ENCODE results near the gene ARHGEF33.

Gene ARHGEF33

GRCh38 chr2:38889575-38889974 is at the start of gene ARHGEF33:
TSS of gene ARHGEF33 (plus strand) at chr2:38889875. CDS start at chr2:38919448, 29,573 bp downstream.
- H3K27ac ChIP-seq (ENCODE audit: low read depth, low read length): no peak within 1 kb of the TSS
- no peak within 1 kb of the TSS for H3K9ac ChIP-seq (ENCODE audit: low read length)
- no peak within 1 kb of the TSS for H3K4me3 ChIP-seq (ENCODE audit: low read length)
- no peaks in the 10 kb centered on the region for H3K4me1 ChIP-seq (ENCODE audit: control insufficient read depth, insufficient read depth, low read length)
- H3K36me3 ChIP-seq (ENCODE audit: control insufficient read depth, insufficient read depth, low read length): no peaks in the 10 kb centered on the region
- H3K27me3 ChIP-seq (ENCODE audit: control insufficient read depth, insufficient read depth, low read length): no peaks in the 10 kb centered on the region

DNA sequence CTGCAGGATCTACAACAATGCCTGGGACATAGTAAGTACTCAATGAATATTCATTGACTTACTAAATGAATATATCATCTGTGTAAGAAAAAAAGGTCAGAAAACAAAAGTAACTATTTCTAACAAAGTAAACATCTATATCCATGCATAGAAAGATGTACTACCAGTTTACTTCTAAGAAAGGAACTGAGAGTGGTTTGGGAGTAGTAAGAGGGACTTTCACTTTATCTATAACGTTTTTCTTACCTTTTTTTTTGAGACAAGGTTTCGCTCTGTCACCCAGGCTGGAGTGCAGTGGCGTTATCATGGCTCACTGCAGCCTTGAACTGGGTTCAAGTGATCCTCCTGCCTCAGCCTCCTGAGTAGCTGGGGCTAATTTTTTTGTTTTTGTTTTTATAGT is 39.6 kb upstream of the ARHGEF33 start:
- Histone ChIP-seq H3K36me3 (ENCODE audit: control insufficient read depth, insufficient read depth, low read length) (peaks cover 6% of the 10 kb centered on the region), H3K27me3 (ENCODE audit: control insufficient read depth, insufficient read depth, low read length) (no peaks in the 10 kb centered on the region), H3K4me3 (ENCODE audit: low read length) (no peak overlapping the region), H3K4me1 (ENCODE audit: control insufficient read depth, insufficient read depth, low read length) (no peaks in the 10 kb centered on the region), H3K9ac (ENCODE audit: low read length) (no peak overlapping the region), H3K27ac (ENCODE audit: low read depth, low read length) (no peak overlapping the region)

DNA sequence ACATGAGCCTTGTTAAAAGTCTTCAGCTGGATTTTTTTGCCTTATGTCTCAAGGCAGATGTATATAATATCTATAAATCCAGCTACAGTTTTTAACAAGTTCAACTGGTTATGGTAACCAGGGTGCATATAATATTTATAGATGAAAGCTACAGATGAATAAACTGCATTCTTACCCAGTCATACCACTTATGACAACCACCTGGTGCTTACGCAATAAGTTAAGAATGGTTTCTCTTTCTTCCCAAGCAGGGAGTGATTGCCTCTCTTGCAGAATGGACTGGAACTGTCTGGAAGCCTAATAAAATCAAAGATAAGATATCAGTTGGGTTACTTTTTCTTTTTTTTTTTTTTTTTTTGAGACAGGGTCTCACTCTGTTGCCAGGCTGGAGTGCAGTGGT is 33.5 kb upstream of the ARHGEF33 start:
- Histone ChIP-seq H3K36me3 (ENCODE audit: control insufficient read depth, insufficient read depth, low read length) (peaks cover 8% of the 10 kb centered on the region), H3K27ac (ENCODE audit: low read depth, low read length) (no peak overlapping the region), H3K4me3 (ENCODE audit: low read length) (no peak overlapping the region)

GRCh38 chr2:38862476-38862875 is 27.2 kb upstream of the ARHGEF33 start:
- H3K27me3 ChIP-seq (ENCODE audit: control insufficient read depth, insufficient read depth, low read length): no peaks in the 10 kb centered on the region

More for the DNA sequence above, 33.5 kb upstream of the ARHGEF33 start:
- no peaks in the 10 kb centered on the region for H3K27me3 ChIP-seq (ENCODE audit: control insufficient read depth, insufficient read depth, low read length)
- no peak overlapping the region for H3K9ac ChIP-seq (ENCODE audit: low read length)
- H3K4me1 ChIP-seq (ENCODE audit: control insufficient read depth, insufficient read depth, low read length): no peaks in the 10 kb centered on the region

DNA sequence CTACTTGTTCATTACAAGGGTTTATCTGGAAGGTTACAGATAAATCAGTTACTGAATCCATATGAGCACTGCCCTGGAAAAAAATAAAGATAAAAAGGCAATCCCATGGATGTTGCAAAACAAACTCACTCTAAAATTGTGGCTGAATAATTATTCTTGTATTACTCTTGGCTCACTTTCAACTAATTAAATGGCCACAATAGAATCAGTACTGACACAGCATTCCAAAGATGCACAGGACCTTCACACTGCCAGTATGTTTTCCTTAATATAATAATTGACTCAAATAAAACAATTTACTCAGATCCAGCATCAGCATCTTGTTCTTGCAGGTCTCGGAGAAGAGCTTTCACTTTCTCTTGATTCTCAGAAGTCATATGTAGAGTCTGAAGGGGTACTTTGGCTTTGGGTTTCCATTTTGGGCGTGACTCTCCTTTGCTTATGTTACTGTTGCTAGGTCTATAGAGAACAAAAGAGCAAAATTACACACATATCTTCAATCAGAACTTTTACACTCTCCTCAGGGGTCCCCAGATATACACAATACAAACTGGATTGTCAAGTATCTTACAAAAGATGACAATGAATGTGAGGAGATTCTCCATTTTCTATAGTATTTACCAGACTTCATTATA is 26.5 kb upstream of the ARHGEF33 start:
- Histone ChIP-seq H3K27me3 (ENCODE audit: control insufficient read depth, insufficient read depth, low read length) (no peaks in the 10 kb centered on the region), H3K9ac (ENCODE audit: low read length) (no peak overlapping the region), H3K4me3 (ENCODE audit: low read length) (no peak overlapping the region), H3K36me3 (ENCODE audit: control insufficient read depth, insufficient read depth, low read length) (peaks cover 12% of the 10 kb centered on the region), H3K27ac (ENCODE audit: low read depth, low read length) (no peak overlapping the region), H3K4me1 (ENCODE audit: control insufficient read depth, insufficient read depth, low read length) (no peaks in the 10 kb centered on the region)

More at GRCh38 chr2:38862476-38862875, 27.2 kb upstream of the ARHGEF33 start:
- no peak overlapping the region for H3K27ac ChIP-seq (ENCODE audit: low read depth, low read length)
- H3K9ac ChIP-seq (ENCODE audit: low read length): no peak overlapping the region
- H3K4me1 ChIP-seq (ENCODE audit: control insufficient read depth, insufficient read depth, low read length): no peaks in the 10 kb centered on the region
- peaks cover 12% of the 10 kb centered on the region for H3K36me3 ChIP-seq (ENCODE audit: control insufficient read depth, insufficient read depth, low read length)
- no peak overlapping the region for H3K4me3 ChIP-seq (ENCODE audit: low read length)

- H3K4me3 ChIP-seq (ENCODE audit: low read length): no peak overlapping the region
- H3K4me1 ChIP-seq (ENCODE audit: control insufficient read depth, insufficient read depth, low read length): no peaks in the 10 kb centered on the region
- H3K27me3 ChIP-seq (ENCODE audit: control insufficient read depth, insufficient read depth, low read length): no peaks in the 10 kb centered on the region
- no peak overlapping the region for H3K27ac ChIP-seq (ENCODE audit: low read depth, low read length)
- H3K36me3 ChIP-seq (ENCODE audit: control insufficient read depth, insufficient read depth, low read length): peaks cover 8% of the 10 kb centered on the region
- no peak overlapping the region for H3K9ac ChIP-seq (ENCODE audit: low read length)
Measured at GRCh38 chr2:38866773-38867443, 22.8 kb upstream of the ARHGEF33 start.

DNA sequence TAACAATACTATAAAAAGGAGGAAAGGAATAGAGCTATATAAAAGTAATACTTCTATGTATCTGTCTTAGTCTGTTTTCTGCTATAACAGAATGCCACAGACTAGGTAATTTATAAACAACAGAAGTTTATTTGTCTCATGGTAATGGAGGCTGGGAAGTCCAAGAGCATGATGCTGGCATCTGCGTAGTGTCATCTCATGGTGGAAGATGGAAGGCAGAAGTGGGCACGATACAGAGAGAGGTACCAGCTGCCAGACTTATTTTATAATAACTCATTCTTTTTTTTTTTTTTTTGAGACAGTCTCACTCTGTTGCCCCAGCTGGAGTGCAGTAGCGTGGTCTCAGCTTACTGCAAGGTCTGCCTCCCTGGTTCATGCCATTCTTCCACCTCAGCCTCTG is 18.2 kb upstream of the ARHGEF33 start:
- Histone ChIP-seq H3K4me1 (ENCODE audit: control insufficient read depth, insufficient read depth, low read length) (peaks cover 4% of the 10 kb centered on the region), H3K9ac (ENCODE audit: low read length) (no peak overlapping the region), H3K27me3 (ENCODE audit: control insufficient read depth, insufficient read depth, low read length) (no peaks in the 10 kb centered on the region), H3K27ac (ENCODE audit: low read depth, low read length) (no peak overlapping the region), H3K36me3 (ENCODE audit: control insufficient read depth, insufficient read depth, low read length) (no peaks in the 10 kb centered on the region), H3K4me3 (ENCODE audit: low read length) (no peak overlapping the region)

DNA sequence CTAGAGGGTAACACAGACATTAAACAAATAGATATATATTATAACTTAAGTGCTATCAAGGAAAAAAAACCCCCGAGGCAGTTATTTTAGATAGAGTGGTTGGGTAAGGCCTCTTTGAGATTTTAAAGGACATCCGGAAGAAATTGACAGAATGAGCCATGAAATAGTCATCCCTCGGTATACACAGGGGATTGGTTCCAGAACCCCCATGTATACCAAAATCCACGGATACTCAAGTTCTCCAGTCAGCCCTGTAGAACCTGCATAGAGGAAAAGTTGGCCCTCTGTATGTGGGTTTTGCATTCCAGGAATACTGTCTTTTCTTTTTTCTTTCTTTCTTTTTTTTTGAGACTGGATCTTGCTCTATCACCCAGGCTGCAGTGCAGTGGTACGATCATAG is 15.9 kb upstream of the ARHGEF33 start:
- H3K4me1 ChIP-seq (ENCODE audit: control insufficient read depth, insufficient read depth, low read length): peaks cover 4% of the 10 kb centered on the region
- no peak overlapping the region for H3K4me3 ChIP-seq (ENCODE audit: low read length)
- H3K27ac ChIP-seq (ENCODE audit: low read depth, low read length): no peak overlapping the region
- H3K27me3 ChIP-seq (ENCODE audit: control insufficient read depth, insufficient read depth, low read length): no peaks in the 10 kb centered on the region
- no peaks in the 10 kb centered on the region for H3K36me3 ChIP-seq (ENCODE audit: control insufficient read depth, insufficient read depth, low read length)
- no peak overlapping the region for H3K9ac ChIP-seq (ENCODE audit: low read length)

DNA sequence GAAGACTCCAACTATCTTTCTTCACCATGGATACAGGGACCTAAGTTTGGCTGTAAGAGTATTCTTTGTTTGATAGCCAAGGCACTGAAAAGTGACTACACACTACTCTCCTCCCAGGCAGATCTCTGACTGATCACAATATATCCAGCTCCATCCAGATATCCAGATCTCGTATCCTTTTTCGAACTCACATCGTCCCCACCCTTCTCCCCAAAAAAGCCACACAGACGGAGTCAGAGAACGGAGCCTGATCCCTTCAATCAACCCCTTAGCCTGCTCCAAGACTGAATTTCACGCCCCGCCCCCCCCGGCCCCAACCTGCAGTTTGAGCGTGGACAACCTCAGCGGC is 14.5 kb upstream of the ARHGEF33 start:
- peaks cover 4% of the 10 kb centered on the region for H3K4me1 ChIP-seq (ENCODE audit: control insufficient read depth, insufficient read depth, low read length)
- peak overlapping the region; percentile 65 for H3K27ac ChIP-seq (ENCODE audit: low read depth, low read length)
- no peaks in the 10 kb centered on the region for H3K36me3 ChIP-seq (ENCODE audit: control insufficient read depth, insufficient read depth, low read length)
- H3K9ac ChIP-seq (ENCODE audit: low read length): peak overlapping the region; percentile 25
- H3K4me3 ChIP-seq (ENCODE audit: low read length): peak overlapping the region; percentile 82
- H3K27me3 ChIP-seq (ENCODE audit: control insufficient read depth, insufficient read depth, low read length): no peaks in the 10 kb centered on the region

DNA sequence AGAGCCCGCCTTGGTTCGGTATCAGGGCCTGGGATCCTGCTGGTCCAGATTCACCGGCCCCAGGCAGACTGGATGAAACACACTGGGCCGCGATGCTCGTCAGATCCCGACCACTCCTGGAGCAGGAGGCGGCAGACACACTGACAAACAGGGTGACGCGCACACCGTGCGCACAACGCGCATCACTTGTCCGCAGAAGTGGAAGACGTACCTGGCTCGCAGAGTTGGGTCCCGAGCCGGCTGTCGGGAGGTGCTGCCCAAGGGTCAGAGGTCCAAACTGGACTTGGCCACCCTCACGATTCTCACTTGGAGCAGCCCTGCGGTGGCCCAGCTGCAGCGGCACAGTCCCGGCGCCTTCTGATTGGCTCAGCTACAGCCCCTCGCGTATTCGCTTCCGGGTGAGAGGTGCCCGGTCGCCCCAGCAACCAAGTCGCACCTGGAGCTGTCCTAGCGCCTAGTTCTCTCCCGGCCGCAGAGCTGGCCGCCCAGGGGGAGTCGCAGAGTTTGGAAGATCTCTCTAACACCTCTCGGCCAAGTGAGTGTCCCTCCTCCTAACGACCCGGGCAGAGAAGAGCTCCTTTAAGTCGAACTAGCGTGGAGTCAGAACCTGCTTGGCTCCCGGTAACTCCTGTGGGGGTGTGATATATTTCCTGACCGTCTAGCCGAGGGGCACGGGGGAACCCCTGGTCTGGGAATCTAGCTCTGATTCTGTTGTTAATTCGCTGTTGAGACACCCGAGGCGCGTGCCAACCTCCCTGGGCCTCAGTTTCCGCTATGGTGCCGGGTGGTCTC is 13.9 kb upstream of the ARHGEF33 start, which contains the start of the genes DHX57 and MORN2:
Gene DHX57, minus strand, starts transcription at position 359 of the 792 bp plus-strand sequence. CDS start 7,529 bp downstream, outside the sequence.
Gene MORN2, plus strand, starts transcription at position 401 of the 792 bp plus-strand sequence.
- H3K4me1 ChIP-seq (ENCODE audit: control insufficient read depth, insufficient read depth, low read length): peaks cover 4% of the 10 kb centered on the region
- H3K36me3 ChIP-seq (ENCODE audit: control insufficient read depth, insufficient read depth, low read length): no peaks in the 10 kb centered on the region
- peak within 1 kb of the TSS; percentile 25 for H3K9ac ChIP-seq (ENCODE audit: low read length)
- H3K4me3 ChIP-seq (ENCODE audit: low read length): peak within 1 kb of the TSS; percentile 82
- peak within 1 kb of the TSS; percentile 65 for H3K27ac ChIP-seq (ENCODE audit: low read depth, low read length)
- H3K27me3 ChIP-seq (ENCODE audit: control insufficient read depth, insufficient read depth, low read length): no peaks in the 10 kb centered on the region

DNA sequence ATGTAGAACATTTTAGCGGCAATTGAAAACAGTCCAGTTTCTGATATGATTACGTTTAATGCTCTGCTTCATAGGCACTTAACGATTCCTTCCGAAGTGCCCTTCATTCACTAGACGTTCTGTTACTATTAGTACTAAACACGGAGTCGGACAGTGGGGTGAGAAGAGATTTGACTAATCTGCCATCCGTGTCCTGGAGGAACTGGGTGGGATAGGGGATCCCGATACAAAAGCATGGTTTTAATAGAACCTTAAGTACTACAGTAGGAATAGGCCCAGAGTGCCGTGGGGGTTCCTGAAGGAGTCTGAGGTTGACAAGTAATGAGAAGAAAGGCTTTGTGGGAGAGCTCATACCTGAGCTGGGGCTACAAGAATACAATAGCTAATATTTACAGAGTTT is 13.3 kb upstream of the ARHGEF33 start:
- H3K27ac ChIP-seq (ENCODE audit: low read depth, low read length): no peak overlapping the region
- H3K36me3 ChIP-seq (ENCODE audit: control insufficient read depth, insufficient read depth, low read length): no peaks in the 10 kb centered on the region
- H3K4me3 ChIP-seq (ENCODE audit: low read length): peak overlapping the region; percentile 82

DNA sequence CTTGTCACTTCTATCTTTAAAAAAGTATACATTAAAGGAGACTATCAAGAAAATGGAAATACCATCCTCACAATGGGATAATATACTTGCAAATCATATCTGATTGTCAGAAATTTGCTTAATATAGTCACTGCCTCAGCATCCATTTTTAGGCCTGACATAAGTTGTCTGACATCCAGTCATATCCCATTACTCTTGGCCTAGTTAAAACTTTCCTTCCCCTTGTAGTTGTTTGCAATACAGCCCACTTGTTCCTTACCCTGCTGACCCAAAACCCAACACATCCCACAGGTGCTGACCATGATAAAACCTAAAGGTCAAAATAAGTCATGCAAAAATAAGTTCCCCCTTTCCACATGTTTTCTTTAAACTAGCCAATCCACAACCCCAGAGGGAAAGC is 3.6 kb upstream of the ARHGEF33 start:
- Histone ChIP-seq H3K36me3 (ENCODE audit: control insufficient read depth, insufficient read depth, low read length) (no peaks in the 10 kb centered on the region), H3K4me1 (ENCODE audit: control insufficient read depth, insufficient read depth, low read length) (no peaks in the 10 kb centered on the region), H3K9ac (ENCODE audit: low read length) (no peak overlapping the region), H3K27ac (ENCODE audit: low read depth, low read length) (no peak overlapping the region), H3K27me3 (ENCODE audit: control insufficient read depth, insufficient read depth, low read length) (no peaks in the 10 kb centered on the region), H3K4me3 (ENCODE audit: low read length) (no peak overlapping the region)

More for the DNA sequence above, 13.3 kb upstream of the ARHGEF33 start:
- Histone ChIP-seq H3K4me1 (ENCODE audit: control insufficient read depth, insufficient read depth, low read length) (peaks cover 4% of the 10 kb centered on the region), H3K9ac (ENCODE audit: low read length) (no peak overlapping the region), H3K27me3 (ENCODE audit: control insufficient read depth, insufficient read depth, low read length) (no peaks in the 10 kb centered on the region)
